Neural cell (in vitro differentiated cells): ENCODE results near the gene SEC23IP.

ENCODE experiments used
- CTCF ChIP-seq: fragments of 450-650 bp; IDR thresholded peaks from 2 replicates; pipeline ENCODE4 v1.5.1; 2014; ENCODE audit warnings: antibody characterized with exemption, mild to moderate bottlenecking, moderate library complexity; ENCODE audit not compliant: poor library complexity, severe bottlenecking
- EP300 ChIP-seq: fragments of 450-650 bp; conservative IDR thresholded peaks from 2 replicates; pipeline ENCODE4 v1.6.1; 2014; ENCODE audit warnings: antibody characterized with exemption, mild to moderate bottlenecking, moderate library complexity; ENCODE audit not compliant: poor library complexity, severe bottlenecking
- POLR2AphosphoS5 ChIP-seq: IDR thresholded peaks from 2 replicates; pipeline ENCODE4 v1.6.1; 2012
- REST ChIP-seq: IDR thresholded peaks from 2 replicates; pipeline ENCODE4 v1.6.1; 2012; ENCODE audit warnings: borderline replicate concordance

GRCh38 chr10:119981826-119982225 is 89.3 kb downstream of the SEC23IP start:
- TF ChIP-seq CTCF (no peak), REST (no peak), EP300 (no peak), POLR2AphosphoS5 (no peak)
